ENCODE data around the gene NKAIN2.

NKAIN2 gene

GRCh38 chr6:124658053-124658452 is 854.4 kb downstream of the NKAIN2 start:
- no peak overlapping the region for H3K4me2 ChIP-seq (ENCODE audit: low read depth, low read length)
- H3K27me3 ChIP-seq (replicated peaks; ENCODE audit: insufficient read depth, low read length) = no peaks in the 10 kb centered on the region
- no peaks in the 10 kb centered on the region for H3F3A ChIP-seq (ENCODE audit: insufficient read depth, low read length)
- no peaks in the 10 kb centered on the region for H3K9me3 ChIP-seq (replicated peaks; ENCODE audit: insufficient read depth, low read length)
- no peaks in the 10 kb centered on the region for H3K4me1 ChIP-seq (ENCODE audit: low read length)
- no peaks in the 10 kb centered on the region for H3K79me2 ChIP-seq (ENCODE audit: low read length)
- no peak overlapping the region for H3K9ac ChIP-seq (ENCODE audit: low read length)
- H3K4me3 ChIP-seq (ENCODE audit: low read length) = no peak overlapping the region
- no peaks in the 10 kb centered on the region for H4K20me1 ChIP-seq (ENCODE audit: insufficient read depth, low read length)
- H3K9me2 ChIP-seq (replicated peaks; ENCODE audit: insufficient read depth, low read length) = no peaks in the 10 kb centered on the region
- no peak overlapping the region for H3K27ac ChIP-seq (ENCODE audit: low read length)
- DNase-seq = no peak
- TF ChIP-seq CTCF (IDR thresholded peaks at IDR 0.05; ENCODE audit: low read length) (no peak), EZH2phosphoT487 (IDR thresholded peaks at IDR 0.05; ENCODE audit: low read length) (no peak), EZH2 (optimal IDR thresholded peaks at IDR 0.05; ENCODE audit: low read depth, low read length) (no peak)
- H2AFZ ChIP-seq (ENCODE audit: low read length) = no peak overlapping the region
- H3K36me3 ChIP-seq (replicated peaks; ENCODE audit: insufficient read depth, low read length) = no peaks in the 10 kb centered on the region

GRCh38 chr6:124659427-124659826 is 855.8 kb downstream of the NKAIN2 start:
- Histone ChIP-seq H3F3A (ENCODE audit: insufficient read depth, low read length) (no peaks in the 10 kb centered on the region), H3K4me3 (ENCODE audit: low read length) (no peak overlapping the region), H2AFZ (ENCODE audit: low read length) (no peak overlapping the region), H3K27me3 (replicated peaks; ENCODE audit: insufficient read depth, low read length) (no peaks in the 10 kb centered on the region), H3K9me2 (replicated peaks; ENCODE audit: insufficient read depth, low read length) (no peaks in the 10 kb centered on the region), H3K79me2 (ENCODE audit: low read length) (no peaks in the 10 kb centered on the region), H3K27ac (ENCODE audit: low read length) (no peak overlapping the region), H3K36me3 (replicated peaks; ENCODE audit: insufficient read depth, low read length) (no peaks in the 10 kb centered on the region), H3K4me2 (ENCODE audit: low read depth, low read length) (no peak overlapping the region), H4K20me1 (ENCODE audit: insufficient read depth, low read length) (no peaks in the 10 kb centered on the region), H3K4me1 (ENCODE audit: low read length) (no peaks in the 10 kb centered on the region), H3K9ac (ENCODE audit: low read length) (no peak overlapping the region), H3K9me3 (replicated peaks; ENCODE audit: insufficient read depth, low read length) (no peaks in the 10 kb centered on the region)
- no peak for DNase-seq
- TF ChIP-seq EZH2phosphoT487 (IDR thresholded peaks at IDR 0.05; ENCODE audit: low read length) = no peak
- no peak for TF ChIP-seq CTCF (IDR thresholded peaks at IDR 0.05; ENCODE audit: low read length)
- TF ChIP-seq EZH2 (optimal IDR thresholded peaks at IDR 0.05; ENCODE audit: low read depth, low read length) = no peak

DNA sequence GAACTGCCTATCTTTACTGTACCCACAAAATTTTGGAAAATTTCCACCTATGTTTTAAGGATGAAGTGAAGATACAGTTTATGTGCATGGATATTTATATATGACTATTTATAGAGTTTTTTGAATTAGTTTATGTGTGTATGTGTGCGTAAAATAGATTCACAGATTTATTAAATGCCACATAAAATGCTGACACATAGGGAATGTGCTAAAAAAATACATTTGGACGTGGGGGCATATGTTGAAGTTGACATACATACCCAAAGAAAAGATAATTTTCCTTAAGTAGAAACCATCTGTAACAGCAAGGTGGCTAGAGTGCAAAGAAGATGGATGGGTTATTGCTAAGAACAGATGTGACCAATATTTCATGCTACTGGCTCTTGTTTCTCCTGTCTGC is 856.5 kb downstream of the NKAIN2 start:
- H3K4me3 ChIP-seq (ENCODE audit: low read length) = no peak overlapping the region
- H3K9me3 ChIP-seq (replicated peaks; ENCODE audit: insufficient read depth, low read length) = no peaks in the 10 kb centered on the region
- H3F3A ChIP-seq (ENCODE audit: insufficient read depth, low read length) = no peaks in the 10 kb centered on the region
- no peak for TF ChIP-seq EZH2phosphoT487 (IDR thresholded peaks at IDR 0.05; ENCODE audit: low read length)
- H3K4me1 ChIP-seq (ENCODE audit: low read length) = no peaks in the 10 kb centered on the region
- H3K27me3 ChIP-seq (replicated peaks; ENCODE audit: insufficient read depth, low read length) = no peaks in the 10 kb centered on the region
- no peak overlapping the region for H3K9ac ChIP-seq (ENCODE audit: low read length)
- H2AFZ ChIP-seq (ENCODE audit: low read length) = no peak overlapping the region
- no peaks in the 10 kb centered on the region for H3K9me2 ChIP-seq (replicated peaks; ENCODE audit: insufficient read depth, low read length)
- no peak overlapping the region for H3K27ac ChIP-seq (ENCODE audit: low read length)
- DNase-seq = no peak
- no peaks in the 10 kb centered on the region for H4K20me1 ChIP-seq (ENCODE audit: insufficient read depth, low read length)
- no peaks in the 10 kb centered on the region for H3K36me3 ChIP-seq (replicated peaks; ENCODE audit: insufficient read depth, low read length)
- H3K4me2 ChIP-seq (ENCODE audit: low read depth, low read length) = no peak overlapping the region
- no peaks in the 10 kb centered on the region for H3K79me2 ChIP-seq (ENCODE audit: low read length)

DNA sequence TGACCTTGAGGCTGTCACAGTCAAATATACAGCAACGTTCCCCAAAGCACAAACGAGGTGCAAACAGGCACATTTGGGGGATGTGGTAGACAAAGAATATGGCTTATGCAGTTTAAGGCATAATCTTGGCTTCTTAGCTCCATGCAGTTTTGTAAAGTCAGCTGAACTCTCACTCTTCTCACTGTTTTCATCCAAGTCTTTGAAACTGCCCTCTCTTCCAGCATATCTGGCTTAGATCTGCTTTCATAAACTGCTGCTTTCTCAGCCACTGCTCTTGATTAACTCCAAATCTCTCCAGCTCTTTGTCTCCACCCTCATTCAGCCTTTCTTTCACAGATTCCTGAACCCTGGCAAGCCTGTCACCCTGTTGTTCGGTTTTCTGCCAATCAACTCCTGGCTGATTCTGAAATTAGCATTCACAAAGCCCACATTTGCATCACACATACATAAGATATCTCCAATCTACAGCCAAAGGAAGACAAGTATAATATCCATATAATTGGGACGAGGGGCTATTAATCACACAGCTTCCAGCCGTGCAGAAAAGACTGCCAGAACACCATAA is 857.5 kb downstream of the NKAIN2 start:
- H3K27ac ChIP-seq (ENCODE audit: low read length) = no peak overlapping the region
- no peak overlapping the region for H3K4me3 ChIP-seq (ENCODE audit: low read length)

More for the DNA sequence above, 857.5 kb downstream of the NKAIN2 start:
- TF ChIP-seq EZH2phosphoT487 (IDR thresholded peaks at IDR 0.05; ENCODE audit: low read length) (no peak), CTCF (IDR thresholded peaks at IDR 0.05; ENCODE audit: low read length) (no peak), EZH2 (optimal IDR thresholded peaks at IDR 0.05; ENCODE audit: low read depth, low read length) (no peak)
- Histone ChIP-seq H4K20me1 (ENCODE audit: insufficient read depth, low read length) (no peaks in the 10 kb centered on the region), H3K36me3 (replicated peaks; ENCODE audit: insufficient read depth, low read length) (no peaks in the 10 kb centered on the region), H3K9ac (ENCODE audit: low read length) (no peak overlapping the region), H3K79me2 (ENCODE audit: low read length) (no peaks in the 10 kb centered on the region), H3K4me2 (ENCODE audit: low read depth, low read length) (no peak overlapping the region), H2AFZ (ENCODE audit: low read length) (no peak overlapping the region), H3F3A (ENCODE audit: insufficient read depth, low read length) (no peaks in the 10 kb centered on the region), H3K4me1 (ENCODE audit: low read length) (no peaks in the 10 kb centered on the region), H3K27me3 (replicated peaks; ENCODE audit: insufficient read depth, low read length) (no peaks in the 10 kb centered on the region), H3K9me2 (replicated peaks; ENCODE audit: insufficient read depth, low read length) (no peaks in the 10 kb centered on the region), H3K9me3 (replicated peaks; ENCODE audit: insufficient read depth, low read length) (no peaks in the 10 kb centered on the region)
- DNase-seq = no peak
